Stimulated activated CD4-positive, alpha-beta T cell treated with anti-CD3 and anti-CD28 coated beads, TNF-alpha, amount 100 ng/mL, for 1 hour (primary cell): ENCODE measurements around the gene PEF1.

ENCODE experiments used
- DNase-seq, 3 donors: peaks; one replicate each; pipeline ENCODE4 v3.0.0-alpha.2; 2020; ENCODE audit warnings: low read depth in 3 of 3, low spot score in 1 of 3

PEF1 gene

GRCh38 chr1:31671561-31672201 is 27.0 kb upstream of the PEF1 start:
- no peak for DNase-seq

- DNase-seq: no peak
Observed at GRCh38 chr1:31671147-31671546, 26.5 kb upstream of the PEF1 start.

- DNase-seq: no peak
Observed at GRCh38 chr1:31670593-31670964, 25.9 kb upstream of the PEF1 start.

GRCh38 chr1:31669786-31670592 is 25.3 kb upstream of the PEF1 start:
- no peak for DNase-seq

GRCh38 chr1:31669433-31669785 is 24.7 kb upstream of the PEF1 start:
- DNase-seq: no peak

GRCh38 chr1:31668303-31668883 is 23.7 kb upstream of the PEF1 start:
- DNase-seq: no peak

- DNase-seq: no peak
Observed at GRCh38 chr1:31667065-31667785, 22.5 kb upstream of the PEF1 start.

GRCh38 chr1:31666263-31666963 is 21.7 kb upstream of the PEF1 start:
- no peak for DNase-seq

GRCh38 chr1:31665234-31665878 is 20.7 kb upstream of the PEF1 start:
- DNase-seq: no peak

- no peak for DNase-seq
Observed at GRCh38 chr1:31664528-31664927, 19.9 kb upstream of the PEF1 start.

- peak in 2 of 3 donors; percentile 35 to 61 for DNase-seq
Observed at GRCh38 chr1:31663622-31664452, 19.2 kb upstream of the PEF1 start.

- no peak for DNase-seq
Observed at GRCh38 chr1:31662463-31662862, 17.8 kb upstream of the PEF1 start.

- no peak for DNase-seq
Observed at GRCh38 chr1:31661856-31662255, 17.2 kb upstream of the PEF1 start.

GRCh38 chr1:31660871-31661455 is 16.3 kb upstream of the PEF1 start:
- no peak for DNase-seq

GRCh38 chr1:31659889-31660288 is 15.2 kb upstream of the PEF1 start:
- DNase-seq: no peak

GRCh38 chr1:31658721-31659120 is 14.0 kb upstream of the PEF1 start:
- no peak for DNase-seq

GRCh38 chr1:31657972-31658510 is 13.4 kb upstream of the PEF1 start:
- DNase-seq: no peak

- DNase-seq: no peak
Observed at GRCh38 chr1:31657020-31657804, 12.5 kb upstream of the PEF1 start.
